Measurements from ENCODE around the gene ZBTB4.

ZBTB4 gene, protein sequence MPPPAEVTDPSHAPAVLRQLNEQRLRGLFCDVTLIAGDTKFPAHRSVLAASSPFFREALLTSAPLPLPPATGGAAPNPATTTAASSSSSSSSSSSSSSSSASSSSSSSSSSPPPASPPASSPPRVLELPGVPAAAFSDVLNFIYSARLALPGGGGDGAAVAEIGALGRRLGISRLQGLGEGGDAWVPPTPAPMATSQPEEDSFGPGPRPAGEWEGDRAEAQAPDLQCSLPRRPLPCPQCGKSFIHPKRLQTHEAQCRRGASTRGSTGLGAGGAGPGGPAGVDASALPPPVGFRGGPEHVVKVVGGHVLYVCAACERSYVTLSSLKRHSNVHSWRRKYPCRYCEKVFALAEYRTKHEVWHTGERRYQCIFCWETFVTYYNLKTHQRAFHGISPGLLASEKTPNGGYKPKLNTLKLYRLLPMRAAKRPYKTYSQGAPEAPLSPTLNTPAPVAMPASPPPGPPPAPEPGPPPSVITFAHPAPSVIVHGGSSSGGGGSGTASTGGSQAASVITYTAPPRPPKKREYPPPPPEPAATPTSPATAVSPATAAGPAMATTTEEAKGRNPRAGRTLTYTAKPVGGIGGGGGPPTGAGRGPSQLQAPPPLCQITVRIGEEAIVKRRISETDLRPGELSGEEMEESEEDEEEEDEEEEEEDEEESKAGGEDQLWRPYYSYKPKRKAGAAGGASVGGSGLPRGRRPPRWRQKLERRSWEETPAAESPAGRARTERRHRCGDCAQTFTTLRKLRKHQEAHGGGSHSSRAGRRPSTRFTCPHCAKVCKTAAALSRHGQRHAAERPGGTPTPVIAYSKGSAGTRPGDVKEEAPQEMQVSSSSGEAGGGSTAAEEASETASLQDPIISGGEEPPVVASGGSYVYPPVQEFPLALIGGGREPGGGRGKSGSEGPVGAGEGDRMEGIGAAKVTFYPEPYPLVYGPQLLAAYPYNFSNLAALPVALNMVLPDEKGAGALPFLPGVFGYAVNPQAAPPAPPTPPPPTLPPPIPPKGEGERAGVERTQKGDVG

GRCh38 chr17:7479213-7480088 lies at the start of gene ZBTB4:
Gene ZBTB4 (minus strand): TSS chr17:7479631. CDS start chr17:7466801, 12,830 bp downstream.
- peak in 1 of 2 experiments; percentile 15 for DNase-seq

- DNase-seq = no peak
Measured at GRCh38 chr17:7528842-7529241, 49.4 kb upstream of the ZBTB4 start.

- peak in 1 of 2 experiments; percentile 10 for DNase-seq
Measured at GRCh38 chr17:7523033-7523432, 43.6 kb upstream of the ZBTB4 start.

- DNase-seq = no peak
Measured at GRCh38 chr17:7515911-7516610, 36.6 kb upstream of the ZBTB4 start.

GRCh38 chr17:7513850-7514419 lies 34.5 kb upstream of the ZBTB4 start:
- no peak for DNase-seq

DNA sequence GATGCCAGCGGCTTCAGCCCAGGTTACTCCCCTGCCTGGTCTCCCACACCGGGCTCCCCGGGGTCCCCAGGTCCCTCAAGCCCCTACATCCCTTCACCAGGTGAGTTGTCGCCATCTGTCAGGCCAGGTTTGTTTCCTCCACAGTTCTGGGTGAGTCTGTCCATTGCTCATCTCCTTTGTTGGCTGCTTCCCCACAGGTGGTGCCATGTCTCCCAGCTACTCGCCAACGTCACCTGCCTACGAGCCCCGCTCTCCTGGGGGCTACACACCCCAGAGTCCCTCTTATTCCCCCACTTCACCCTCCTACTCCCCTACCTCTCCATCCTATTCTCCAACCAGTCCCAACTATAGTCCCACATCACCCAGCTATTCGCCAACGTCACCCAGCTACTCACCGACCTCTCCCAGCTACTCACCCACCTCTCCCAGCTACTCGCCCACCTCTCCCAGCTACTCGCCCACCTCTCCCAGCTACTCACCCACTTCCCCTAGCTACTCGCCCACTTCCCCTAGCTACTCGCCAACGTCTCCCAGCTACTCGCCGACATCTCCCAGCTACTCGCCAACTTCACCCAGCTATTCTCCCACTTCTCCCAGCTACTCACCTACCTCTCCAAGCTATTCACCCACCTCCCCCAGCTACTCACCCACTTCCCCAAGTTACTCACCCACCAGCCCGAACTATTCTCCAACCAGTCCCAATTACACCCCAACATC lies 33.6 kb upstream of the ZBTB4 start:
- DNase-seq = no peak

DNA sequence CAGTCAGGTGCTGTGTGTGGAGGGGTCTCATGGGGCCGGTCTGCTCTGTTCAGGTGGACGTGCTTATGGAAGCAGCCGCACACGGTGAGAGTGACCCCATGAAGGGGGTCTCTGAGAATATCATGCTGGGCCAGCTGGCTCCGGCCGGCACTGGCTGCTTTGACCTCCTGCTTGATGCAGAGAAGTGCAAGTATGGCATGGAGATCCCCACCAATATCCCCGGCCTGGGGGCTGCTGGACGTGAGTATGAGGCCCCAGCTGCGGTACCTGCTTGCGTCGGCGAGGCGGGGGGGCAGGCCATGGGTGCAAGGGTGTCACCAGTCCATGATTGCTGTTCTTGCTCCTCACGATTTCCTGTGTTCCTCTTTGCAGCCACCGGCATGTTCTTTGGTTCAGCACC lies 32.7 kb upstream of the ZBTB4 start:
- DNase-seq = no peak

DNA sequence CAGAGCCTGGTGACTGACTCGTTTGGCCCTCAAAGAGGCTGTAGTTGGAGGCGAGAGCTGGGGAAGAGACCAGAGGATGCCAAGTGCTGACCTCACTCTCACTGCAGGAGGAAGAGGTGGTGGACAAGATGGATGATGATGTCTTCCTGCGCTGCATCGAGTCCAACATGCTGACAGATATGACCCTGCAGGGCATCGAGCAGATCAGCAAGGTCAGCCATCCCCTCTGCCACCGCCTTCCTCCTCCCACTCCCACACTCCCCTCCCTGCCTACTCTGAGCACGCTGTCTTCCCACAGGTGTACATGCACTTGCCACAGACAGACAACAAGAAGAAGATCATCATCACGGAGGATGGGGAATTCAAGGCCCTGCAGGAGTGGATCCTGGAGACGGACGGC lies 31.7 kb upstream of the ZBTB4 start:
- no peak for DNase-seq

GRCh38 chr17:7509937-7510336 lies 30.5 kb upstream of the ZBTB4 start:
- no peak for DNase-seq

DNA sequence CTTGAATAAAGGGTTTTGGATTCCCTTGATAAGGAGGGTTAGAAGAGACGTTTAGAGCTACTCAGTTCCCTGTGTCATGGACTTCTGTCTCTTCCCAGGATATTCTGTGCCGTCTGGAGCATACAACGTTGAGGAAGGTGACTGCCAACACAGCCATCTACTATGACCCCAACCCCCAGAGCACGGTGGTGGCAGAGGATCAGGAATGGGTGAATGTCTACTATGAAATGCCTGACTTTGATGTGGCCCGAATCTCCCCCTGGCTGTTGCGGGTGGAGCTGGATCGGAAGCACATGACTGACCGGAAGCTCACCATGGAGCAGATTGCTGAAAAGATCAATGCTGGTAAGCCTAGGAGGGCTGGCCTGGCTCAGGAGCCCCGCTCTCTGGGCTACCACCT lies 29.4 kb upstream of the ZBTB4 start:
- no peak for DNase-seq

GRCh38 chr17:7508145-7508544 lies 28.7 kb upstream of the ZBTB4 start:
- no peak for DNase-seq

DNA sequence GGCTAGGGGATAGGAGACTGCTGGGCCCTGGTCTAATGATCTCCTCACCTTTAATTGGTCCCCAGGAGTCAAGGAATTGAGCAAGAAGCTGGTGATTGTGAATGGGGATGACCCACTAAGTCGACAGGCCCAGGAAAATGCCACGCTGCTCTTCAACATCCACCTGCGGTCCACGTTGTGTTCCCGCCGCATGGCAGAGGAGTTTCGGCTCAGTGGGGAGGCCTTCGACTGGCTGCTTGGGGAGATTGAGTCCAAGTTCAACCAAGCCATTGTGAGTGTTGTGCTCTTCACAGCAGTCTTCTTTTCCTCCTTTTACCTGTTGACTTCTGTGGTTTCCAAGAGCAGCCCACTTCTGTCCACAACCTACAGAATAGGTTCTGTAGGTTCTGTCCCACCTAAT lies 24.1 kb upstream of the ZBTB4 start:
- no peak for DNase-seq

DNA sequence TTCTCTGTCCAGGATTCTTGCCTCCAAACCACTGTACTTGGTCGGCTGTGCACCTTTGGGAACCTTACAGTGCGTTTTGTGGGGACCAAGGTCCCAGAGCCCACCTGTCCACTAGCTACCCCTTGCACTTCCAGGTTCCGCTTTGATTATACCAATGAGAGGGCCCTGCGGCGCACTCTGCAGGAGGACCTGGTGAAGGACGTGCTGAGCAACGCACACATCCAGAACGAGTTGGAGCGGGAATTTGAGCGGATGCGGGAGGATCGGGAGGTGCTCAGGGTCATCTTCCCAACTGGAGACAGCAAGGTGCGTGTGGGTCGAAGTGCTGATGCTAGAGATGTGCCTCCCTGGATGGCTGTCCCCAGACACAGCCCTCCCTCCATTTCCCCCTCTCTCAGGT lies 23.6 kb upstream of the ZBTB4 start:
- no peak for DNase-seq

GRCh38 chr17:7502171-7502847 lies 22.9 kb upstream of the ZBTB4 start:
- no peak for DNase-seq

- DNase-seq = no peak
Measured at GRCh38 chr17:7501729-7502128, 22.3 kb upstream of the ZBTB4 start.

- DNase-seq = no peak
Measured at GRCh38 chr17:7499161-7499560, 19.7 kb upstream of the ZBTB4 start.

- DNase-seq = no peak
Measured at GRCh38 chr17:7497636-7498035, 18.2 kb upstream of the ZBTB4 start.

DNA sequence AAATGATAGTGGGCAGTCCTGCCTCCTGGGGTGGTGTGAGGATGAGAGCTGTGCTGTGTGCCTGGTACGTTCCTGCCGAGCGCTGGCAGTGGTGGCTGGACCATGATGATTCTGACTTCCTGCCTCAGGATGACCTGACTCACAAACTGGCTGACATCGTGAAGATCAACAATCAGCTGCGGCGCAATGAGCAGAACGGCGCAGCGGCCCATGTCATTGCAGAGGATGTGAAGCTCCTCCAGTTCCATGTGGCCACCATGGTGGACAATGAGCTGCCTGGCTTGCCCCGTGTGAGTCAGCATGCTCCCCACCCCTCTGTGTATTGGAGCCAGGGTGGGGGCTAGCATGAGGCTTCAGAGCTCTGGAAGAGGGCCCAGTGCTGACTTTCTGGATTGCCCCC lies 17.8 kb upstream of the ZBTB4 start:
- no peak for DNase-seq

DNA sequence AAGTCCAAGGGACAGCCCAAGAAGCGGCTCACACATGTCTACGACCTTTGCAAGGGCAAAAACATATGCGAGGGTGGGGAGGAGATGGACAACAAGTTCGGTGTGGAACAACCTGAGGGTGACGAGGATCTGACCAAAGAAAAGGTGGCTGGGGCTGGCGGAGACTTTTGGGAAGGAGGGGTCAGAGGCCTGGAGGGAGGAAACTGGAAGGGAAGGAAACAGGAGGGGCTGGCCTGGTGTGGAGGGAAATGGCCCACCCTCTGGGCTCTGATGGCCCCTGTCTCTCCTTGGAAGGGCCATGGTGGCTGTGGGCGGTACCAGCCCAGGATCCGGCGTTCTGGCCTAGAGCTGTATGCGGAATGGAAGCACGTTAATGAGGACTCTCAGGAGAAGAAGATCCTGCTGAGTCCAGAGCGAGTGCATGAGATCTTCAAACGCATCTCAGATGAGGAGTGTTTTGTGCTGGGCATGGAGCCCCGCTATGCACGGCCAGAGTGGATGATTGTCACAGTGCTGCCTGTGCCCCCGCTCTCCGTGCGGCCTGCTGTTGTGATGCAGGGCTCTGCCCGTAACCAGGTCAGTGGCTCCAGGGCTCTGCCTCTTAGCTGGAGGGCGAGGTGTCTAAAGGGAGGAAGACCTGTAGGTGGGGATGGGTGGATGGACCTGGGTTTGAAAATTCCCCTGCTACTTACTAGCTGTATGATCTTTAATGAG lies 17.2 kb upstream of the ZBTB4 start:
- DNase-seq = no peak
